Measurements from ENCODE around the gene GRIN2A.

- no peak for TF ChIP-seq CTCF (IDR thresholded peaks at IDR 0.05)
- no peak for TF ChIP-seq POLR2A (IDR thresholded peaks at IDR 0.05; ENCODE audit: low read depth)
- no peak for TF ChIP-seq POLR2AphosphoS5 (IDR thresholded peaks at IDR 0.05)
These were observed 249.1 kb downstream of the GRIN2A start for GRCh38 chr16:9932919-9933653.
